GM12892 (cell line): ENCODE measurements around the gene UTP18.

Experiments used
- POLR2A ChIP-seq: IDR thresholded peaks from 2 replicates; pipeline ENCODE4 v1.6.1; 2011; ENCODE audit warnings: low read depth, low read length, control low read depth
- POLR2AphosphoS5 ChIP-seq: IDR thresholded peaks from 2 replicates; pipeline ENCODE4 v1.6.1; 2011; ENCODE audit warnings: low read depth, low read length, control low read depth
- TAF1 ChIP-seq: IDR thresholded peaks from 2 replicates; pipeline ENCODE4 v1.6.1; 2011; ENCODE audit warnings: low read depth, mild to moderate bottlenecking, control low read depth, low read length, borderline replicate concordance

DNA sequence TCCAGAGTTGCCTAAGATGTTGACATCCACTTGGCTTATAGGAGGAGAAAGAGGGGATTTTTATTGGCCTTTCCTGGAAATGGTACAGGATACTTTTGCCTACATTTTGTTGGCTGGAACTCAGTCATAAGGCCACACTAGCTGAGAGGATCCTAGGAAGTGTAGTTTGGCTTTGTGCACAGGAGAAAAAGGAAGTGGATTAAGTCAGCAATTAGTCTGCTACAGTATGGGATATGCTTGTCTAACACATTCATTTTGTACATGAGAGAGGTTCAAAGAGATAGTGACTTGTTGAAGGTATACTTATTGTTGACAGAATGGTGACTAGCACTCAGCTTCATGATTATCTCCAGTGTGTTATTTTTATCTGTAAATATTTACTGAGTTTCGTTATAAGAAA, 10.3 kb downstream of the UTP18 start:
- TF ChIP-seq POLR2A (no peak), POLR2AphosphoS5 (no peak), TAF1 (no peak)
